ENCODE results near the gene IL1R1.

The IL1R1 gene

DNA sequence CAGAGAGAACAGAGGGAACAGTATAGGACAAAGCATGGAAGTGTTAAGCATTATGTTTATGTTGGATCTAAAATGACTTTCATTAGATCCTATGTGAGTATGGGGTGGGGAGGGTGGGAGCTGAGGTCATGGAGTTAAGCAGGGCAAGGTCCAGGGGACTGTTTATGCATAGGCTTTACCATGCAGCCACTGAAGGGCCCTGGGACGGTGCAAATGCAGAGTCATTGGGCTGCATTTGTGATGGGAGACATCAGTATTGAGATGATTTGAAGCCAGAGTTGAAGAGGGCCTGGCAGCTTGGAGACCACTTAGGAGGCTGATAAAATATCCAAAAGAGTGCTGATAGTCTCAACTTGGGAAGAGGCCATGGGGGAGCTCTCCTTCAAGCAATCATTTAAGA is 66.9 kb downstream of the IL1R1 start:
- no peak for DNase-seq

DNA sequence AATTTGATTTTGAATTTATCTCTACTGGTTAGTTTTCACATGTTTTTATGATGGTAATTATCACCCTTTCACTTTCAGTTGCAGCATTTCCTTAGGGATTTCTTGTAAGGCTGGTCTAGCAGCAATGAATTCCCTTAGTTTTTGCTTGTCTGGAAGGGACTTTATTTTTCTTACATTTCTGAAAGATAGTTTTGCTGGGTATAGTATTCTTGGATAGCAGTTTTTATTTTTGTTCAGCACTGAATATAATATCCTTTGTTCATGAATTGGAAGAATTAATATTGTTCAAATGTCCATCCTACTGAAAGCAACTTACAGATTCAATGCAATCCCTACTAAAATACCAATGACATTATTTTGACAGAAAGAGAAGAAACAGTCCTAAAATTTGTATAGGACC is 74.5 kb downstream of the IL1R1 start:
- DNase-seq = no peak

DNA sequence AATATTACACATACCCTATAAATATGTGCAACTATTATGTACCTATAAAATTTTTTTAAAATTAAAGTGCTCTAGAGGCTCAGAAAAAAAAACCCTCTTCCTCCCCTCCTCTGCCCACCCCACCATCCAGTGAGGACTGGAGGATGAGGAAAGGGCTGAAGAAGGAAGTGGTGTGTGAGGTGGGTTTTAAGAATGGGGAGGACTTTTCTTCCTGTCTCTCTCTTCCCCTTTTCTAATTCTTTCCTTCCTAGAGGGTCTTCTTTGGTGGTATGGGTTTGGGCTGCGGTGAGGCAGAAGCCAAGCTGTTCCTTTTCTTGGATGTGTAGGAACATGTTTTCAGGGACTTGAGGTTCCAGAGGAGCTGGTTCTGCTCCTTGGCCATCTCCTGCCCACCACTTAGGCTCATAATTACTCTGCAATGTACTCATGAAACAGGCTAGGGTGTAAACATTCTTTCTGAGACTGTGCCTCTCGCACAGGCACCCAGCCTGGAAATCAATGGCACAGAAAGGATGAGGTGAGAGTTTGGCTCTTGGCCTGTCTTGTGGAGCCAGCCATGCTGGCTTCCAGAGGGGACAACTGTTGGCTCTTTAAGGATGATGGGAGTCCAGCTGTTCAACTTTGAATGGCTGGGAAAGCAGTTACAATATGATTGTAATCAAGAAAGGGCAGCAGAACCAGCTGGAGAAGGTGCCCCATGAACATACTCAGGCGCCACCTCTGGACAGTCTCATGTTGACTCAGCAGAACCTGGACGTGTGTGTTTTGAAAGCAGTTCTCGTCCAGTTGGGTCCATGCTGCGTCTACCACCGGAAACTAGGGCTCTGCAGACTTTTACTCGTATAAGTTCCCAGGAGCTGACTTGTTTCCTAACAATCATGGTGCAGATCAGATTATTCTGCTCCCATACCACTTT is 82.5 kb downstream of the IL1R1 start:
- no peak for DNase-seq

DNA sequence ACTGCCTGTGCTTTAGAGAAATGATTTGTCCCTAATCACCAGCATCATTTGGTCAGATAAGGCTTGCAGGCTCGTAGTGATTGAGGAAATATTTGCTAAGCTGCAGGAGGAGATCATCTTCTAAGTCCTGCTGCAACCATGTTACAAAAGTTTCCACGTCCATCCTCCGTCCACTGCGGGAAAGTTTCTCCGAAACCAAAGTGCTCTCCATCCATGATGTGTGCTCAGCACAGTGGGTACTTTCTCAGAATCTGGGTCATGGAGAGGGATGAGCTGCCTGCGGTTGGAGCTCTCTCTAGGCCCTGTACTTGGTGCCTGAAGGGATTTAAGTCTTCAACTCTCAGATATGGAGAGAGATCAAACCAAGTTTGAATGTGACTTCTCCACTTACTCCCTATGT is 83.6 kb downstream of the IL1R1 start:
- no peak for DNase-seq

DNA sequence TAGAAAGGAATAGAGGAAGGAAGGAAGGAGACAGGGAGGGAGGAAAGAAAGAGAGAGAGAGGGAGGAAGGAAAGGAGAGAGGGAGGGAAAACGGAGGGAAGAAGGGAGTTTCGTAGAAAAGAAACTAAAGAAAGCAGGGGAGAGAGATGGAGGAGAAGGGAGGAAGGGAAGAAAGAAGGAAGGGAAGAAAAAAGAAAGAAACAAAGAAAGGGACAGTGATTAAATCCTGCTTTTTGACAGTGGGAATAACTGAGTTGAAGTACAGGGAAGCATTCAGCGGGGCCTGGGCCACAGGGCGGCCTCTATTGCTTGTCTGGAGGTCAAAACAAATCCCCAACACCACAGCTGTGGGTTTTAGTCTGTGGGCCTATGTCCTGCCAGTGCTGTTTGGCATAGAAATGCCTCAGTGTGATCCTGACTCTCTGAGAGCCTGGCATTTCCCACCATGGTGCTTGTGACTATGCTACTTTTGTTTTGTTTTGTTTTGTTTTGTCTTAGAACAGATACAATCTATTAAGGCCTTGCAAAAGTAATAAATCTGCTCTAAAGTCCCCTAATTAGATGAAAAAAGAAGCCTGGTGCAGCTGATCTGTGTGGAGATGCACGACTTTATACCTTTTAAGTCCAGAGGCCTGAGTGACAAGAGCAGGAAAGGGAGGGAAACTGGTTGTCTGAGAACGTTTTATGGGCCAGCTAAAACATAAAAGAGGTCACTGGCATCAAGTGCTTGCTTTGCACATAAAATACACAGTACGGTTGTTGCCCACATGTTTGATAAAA is 84.3 kb downstream of the IL1R1 start:
- no peak for DNase-seq

DNA sequence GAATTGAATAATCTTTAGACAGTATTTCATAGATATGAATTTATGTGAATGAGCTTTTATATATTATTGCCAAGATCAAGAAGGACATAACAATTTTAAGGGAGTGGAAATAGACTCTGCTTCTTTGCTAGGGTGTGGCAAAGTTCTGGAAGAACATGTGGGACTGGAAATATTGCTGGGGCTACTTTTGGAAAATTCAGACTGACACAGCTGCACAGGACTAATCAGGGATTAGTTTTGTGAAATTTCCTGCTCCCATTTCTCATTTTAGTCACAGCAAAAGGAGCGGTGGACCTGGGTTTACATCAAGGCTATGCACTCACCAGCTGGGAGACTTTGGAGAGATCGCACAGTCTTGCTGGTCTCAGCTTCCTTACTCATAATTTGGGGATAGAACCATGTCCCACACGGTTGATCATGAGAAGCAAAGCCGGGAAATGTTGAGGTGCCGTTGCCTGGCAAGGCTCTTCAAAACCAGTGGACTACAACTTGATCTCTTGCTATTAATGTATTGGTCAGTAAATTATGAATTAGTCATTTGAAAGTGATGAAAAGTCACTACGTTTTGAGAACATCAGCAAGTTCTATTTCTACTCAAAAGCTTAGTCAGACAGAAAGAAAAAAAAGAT is 86.7 kb downstream of the IL1R1 start:
- peak; percentile 24 for DNase-seq

Data from activated CD4-positive, alpha-beta T cell treated with anti-CD3 and anti-CD28 coated beads, Interleukin-10, Interleukin-2, amounts not matched to agents 100 ng/mL and 50 ng/mL, durations not matched to agents 16 hours and 8 hours (primary cell).